Coronary artery (tissue), 2 donors: ENCODE data around the gene XBP1.
"Not testable (repeated sequence)": the region's sequence is repeated elsewhere in the genome, so short reads cannot be mapped to it uniquely, and the experiment has no call there.

Experiments used
- DNase-seq: peaks from one replicate; pipeline ENCODE4 v3.0.0-alpha.2; 2017; ENCODE audit warnings: low spot score
- H3K27ac ChIP-seq, 2 donors: fragments of 200-600 bp; sonication (generic); one replicate each; pipeline ENCODE4 v1.5.1; 2016 to 2019
- H3K4me3 ChIP-seq: fragments of 200-600 bp; sonication (generic); 2 replicates; pipeline ENCODE4 v1.5.1; 2016; ENCODE audit warnings: mild to moderate bottlenecking, moderate library complexity
- TF ChIP-seq, protein P1 (sequence below): fragments of 200-600 bp; sonication (generic); IDR thresholded peaks from one replicate; pipeline ENCODE4 v1.5.1; 2019; ENCODE audit warnings: antibody characterized with exemption

The XBP1 gene

DNA sequence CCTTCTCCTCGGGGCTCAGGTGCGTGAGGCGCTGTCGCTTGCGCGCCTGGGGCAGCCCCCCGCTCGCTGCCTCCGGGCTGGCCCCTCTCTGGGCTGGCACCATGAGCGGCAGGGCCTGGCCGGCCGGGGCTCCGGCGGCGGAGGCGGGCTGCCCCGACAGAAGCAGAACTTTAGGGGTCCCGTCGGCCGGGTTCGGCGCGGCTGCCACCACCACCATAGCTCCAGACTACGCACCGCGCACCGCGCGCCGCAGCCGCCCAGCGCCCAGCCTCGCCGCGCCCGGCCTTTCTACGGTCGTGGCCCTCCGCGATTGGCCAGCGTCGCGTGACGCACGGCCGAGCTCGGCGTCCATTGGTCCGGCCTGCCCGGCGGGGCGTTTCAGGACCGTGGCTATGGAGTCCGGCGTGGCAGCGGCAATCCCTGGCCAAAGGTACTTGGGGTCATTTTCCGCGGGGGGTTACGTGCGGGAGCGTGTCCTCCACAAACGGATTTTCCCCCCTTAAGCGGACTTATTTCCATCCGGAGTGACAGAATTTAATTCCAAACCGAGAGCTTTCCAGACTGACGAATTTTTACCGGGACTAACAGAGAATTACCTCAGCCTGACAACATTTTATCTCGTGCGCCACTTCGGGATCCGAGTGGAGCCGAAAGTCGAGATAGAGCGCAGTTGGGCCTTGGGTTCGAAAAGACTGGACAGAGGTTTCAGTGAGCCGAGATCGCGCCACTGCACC, at the start of gene XBP1:
Gene XBP1 (minus strand): TSS at position 262 of the 734 bp plus-strand sequence.
- Histone ChIP-seq H3K27ac (peak within 1 kb of the TSS; percentile 94 to 100), H3K4me3 (peak within 1 kb of the TSS; percentile 97)
- peak; percentile 95 for DNase-seq
- TF ChIP-seq, protein P1, sequence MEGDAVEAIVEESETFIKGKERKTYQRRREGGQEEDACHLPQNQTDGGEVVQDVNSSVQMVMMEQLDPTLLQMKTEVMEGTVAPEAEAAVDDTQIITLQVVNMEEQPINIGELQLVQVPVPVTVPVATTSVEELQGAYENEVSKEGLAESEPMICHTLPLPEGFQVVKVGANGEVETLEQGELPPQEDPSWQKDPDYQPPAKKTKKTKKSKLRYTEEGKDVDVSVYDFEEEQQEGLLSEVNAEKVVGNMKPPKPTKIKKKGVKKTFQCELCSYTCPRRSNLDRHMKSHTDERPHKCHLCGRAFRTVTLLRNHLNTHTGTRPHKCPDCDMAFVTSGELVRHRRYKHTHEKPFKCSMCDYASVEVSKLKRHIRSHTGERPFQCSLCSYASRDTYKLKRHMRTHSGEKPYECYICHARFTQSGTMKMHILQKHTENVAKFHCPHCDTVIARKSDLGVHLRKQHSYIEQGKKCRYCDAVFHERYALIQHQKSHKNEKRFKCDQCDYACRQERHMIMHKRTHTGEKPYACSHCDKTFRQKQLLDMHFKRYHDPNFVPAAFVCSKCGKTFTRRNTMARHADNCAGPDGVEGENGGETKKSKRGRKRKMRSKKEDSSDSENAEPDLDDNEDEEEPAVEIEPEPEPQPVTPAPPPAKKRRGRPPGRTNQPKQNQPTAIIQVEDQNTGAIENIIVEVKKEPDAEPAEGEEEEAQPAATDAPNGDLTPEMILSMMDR: no peak

GRCh38 chr22:28846994-28847393, 46.6 kb upstream of the XBP1 start:
- DNase-seq: no peak
- TF ChIP-seq, protein P1: no peak
- H3K27ac ChIP-seq: no peak overlapping the region
- no peak overlapping the region for H3K4me3 ChIP-seq

GRCh38 chr22:28844277-28844676, 43.9 kb upstream of the XBP1 start:
- not testable (repeated sequence) for DNase-seq, H3K4me3 ChIP-seq, H3K27ac ChIP-seq

DNA sequence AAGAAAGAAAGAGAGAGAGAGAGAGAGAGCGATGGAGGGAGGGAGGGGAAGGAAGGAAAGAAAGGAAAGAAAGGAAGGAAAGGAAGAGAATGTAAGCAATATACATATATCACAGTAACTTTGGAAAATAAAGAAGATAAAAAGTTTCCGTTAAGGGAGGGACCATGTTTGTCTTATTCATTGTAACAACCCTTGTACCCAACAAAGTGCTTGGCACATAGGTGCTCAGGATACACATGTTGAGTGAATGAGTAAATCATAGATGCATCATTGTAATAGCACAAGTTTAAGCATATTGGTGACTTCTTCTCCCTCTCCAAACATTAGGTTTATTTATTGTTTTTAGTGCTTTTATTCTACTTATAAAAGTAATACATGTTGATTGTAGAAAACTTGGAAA, 43.3 kb upstream of the XBP1 start:
- Histone ChIP-seq H3K27ac (no peak overlapping the region), H3K4me3 (no peak overlapping the region)
- no peak for DNase-seq
- TF ChIP-seq, protein P1: no peak

DNA sequence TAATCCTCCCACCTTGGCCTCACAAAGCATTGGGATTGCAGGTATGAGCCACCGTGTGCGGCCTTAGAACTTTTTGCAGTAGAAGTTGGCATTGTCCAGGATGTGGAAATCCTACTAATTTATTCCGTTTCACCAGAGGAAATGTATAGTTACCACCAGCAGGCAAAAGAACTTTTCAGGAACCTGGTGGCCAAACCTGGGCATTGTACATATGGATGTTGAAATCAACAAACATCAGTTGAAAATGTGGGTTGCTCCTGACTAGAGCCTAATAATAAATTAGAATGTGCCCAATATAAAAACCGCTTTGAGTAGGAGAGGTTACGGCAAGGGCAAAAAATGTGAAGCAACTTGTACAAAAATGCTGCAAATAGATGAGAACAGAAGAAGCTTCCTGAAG, 40.7 kb upstream of the XBP1 start:
- no peak overlapping the region for H3K4me3 ChIP-seq
- DNase-seq: no peak
- H3K27ac ChIP-seq: no peak overlapping the region
- TF ChIP-seq, protein P1: no peak

DNA sequence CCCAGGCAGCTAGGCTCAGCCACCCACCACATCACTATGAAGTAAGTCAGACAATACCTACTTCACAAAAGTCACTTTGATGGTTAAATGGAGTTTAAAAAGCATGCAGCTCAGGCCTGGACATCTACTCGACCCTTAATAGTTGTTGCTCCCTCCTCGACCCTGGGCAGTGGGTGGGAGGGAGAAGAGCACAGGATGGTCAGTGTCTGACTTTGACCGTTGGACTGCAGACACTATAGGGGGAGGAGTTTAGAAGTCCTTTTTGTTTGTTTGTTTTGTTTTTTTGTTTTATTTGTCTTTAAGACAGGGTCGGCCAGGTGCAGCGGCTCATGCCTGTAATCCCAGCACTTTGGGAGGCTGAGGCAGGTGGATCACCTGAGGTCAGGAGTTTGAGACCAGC, 38.6 kb upstream of the XBP1 start:
- Histone ChIP-seq H3K27ac (no peak overlapping the region), H3K4me3 (no peak overlapping the region)
- TF ChIP-seq, protein P1: no peak
- DNase-seq: no peak

DNA sequence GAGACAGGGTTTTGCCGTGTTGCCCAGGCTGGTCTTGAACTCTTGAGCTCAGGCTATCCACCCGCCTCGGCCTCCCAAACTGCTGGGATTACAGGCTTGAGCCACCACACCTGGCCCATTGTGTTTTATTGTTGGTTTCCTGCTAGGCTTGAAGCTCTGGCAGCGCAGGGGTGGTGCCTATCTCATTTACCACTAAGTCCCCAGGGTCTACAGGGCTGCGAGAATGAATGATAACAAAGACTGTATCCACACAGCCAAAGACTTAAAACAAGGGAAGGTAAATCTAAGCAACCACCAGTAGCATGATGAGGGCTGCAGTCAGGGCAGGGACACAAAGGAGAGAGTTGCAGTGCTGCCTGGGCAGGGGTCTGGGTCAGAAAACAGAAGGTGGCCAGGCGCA, 37.3 kb upstream of the XBP1 start:
- no peak overlapping the region for H3K27ac ChIP-seq
- no peak overlapping the region for H3K4me3 ChIP-seq
- DNase-seq: no peak
- TF ChIP-seq, protein P1: no peak
